ENCODE measurements around the gene ADAR. TPM values are rescaled to one million over a fixed set of nuclear protein-coding genes. Genes with fewer than 3 reads are reported as not detected.

The ADAR gene
- total and polyA plus RNA-seq, 8 donors, result 23.6 to 173 (median 57.7) TPM

DNA sequence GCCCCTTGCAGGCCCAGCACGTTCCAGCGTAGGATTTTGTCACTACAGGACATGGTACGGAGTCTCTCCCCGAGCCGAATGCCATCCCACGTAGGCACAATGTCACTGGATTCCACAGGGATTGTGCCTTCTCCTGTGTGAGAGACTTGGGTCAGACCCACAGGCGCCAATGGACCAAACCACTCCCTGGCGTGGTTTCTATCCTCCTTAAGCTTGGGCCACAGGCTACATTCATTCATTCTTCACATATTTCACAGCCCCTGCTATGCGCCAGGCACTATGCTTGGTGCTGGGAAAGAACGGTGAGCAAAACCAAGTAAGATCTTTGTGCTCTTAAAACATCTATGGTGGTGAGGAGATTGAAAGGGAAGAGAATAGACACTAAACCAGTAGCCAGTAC, 21.8 kb downstream of the ADAR start:
- TF ChIP-seq EP300 (IDR thresholded peaks at IDR 0.05) (no peak), POLR2A (IDR thresholded peaks at IDR 0.05) (no peak), POLR2AphosphoS5 (IDR thresholded peaks at IDR 0.05) (no peak)
- TF ChIP-seq, protein P1, sequence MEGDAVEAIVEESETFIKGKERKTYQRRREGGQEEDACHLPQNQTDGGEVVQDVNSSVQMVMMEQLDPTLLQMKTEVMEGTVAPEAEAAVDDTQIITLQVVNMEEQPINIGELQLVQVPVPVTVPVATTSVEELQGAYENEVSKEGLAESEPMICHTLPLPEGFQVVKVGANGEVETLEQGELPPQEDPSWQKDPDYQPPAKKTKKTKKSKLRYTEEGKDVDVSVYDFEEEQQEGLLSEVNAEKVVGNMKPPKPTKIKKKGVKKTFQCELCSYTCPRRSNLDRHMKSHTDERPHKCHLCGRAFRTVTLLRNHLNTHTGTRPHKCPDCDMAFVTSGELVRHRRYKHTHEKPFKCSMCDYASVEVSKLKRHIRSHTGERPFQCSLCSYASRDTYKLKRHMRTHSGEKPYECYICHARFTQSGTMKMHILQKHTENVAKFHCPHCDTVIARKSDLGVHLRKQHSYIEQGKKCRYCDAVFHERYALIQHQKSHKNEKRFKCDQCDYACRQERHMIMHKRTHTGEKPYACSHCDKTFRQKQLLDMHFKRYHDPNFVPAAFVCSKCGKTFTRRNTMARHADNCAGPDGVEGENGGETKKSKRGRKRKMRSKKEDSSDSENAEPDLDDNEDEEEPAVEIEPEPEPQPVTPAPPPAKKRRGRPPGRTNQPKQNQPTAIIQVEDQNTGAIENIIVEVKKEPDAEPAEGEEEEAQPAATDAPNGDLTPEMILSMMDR (IDR thresholded peaks at IDR 0.05), result no peak
- intact Hi-C loops (cut with DNase I; ENCODE audit: low total_unique reads), result no loop called here
- no peak for DNase-seq
- H3K36me3 ChIP-seq, result peaks cover 90 to 100% (median 100%) of the 10 kb centered on the region in 4 donors
- WGBS, 5 donors, result 85 to 92% (median 87%) methylated on average over 10 of the region's 10 CpGs
- no peak overlapping the region for H3K4me3 ChIP-seq
- H3K4me1 ChIP-seq, result peaks cover 0 to 8% (median 2%) of the 10 kb centered on the region in 4 donors
- H3K27me3 ChIP-seq, result no peaks in the 10 kb centered on the region
- no peak overlapping the region for H3K27ac ChIP-seq
- H3K9me3 ChIP-seq, result no peaks in the 10 kb centered on the region

DNA sequence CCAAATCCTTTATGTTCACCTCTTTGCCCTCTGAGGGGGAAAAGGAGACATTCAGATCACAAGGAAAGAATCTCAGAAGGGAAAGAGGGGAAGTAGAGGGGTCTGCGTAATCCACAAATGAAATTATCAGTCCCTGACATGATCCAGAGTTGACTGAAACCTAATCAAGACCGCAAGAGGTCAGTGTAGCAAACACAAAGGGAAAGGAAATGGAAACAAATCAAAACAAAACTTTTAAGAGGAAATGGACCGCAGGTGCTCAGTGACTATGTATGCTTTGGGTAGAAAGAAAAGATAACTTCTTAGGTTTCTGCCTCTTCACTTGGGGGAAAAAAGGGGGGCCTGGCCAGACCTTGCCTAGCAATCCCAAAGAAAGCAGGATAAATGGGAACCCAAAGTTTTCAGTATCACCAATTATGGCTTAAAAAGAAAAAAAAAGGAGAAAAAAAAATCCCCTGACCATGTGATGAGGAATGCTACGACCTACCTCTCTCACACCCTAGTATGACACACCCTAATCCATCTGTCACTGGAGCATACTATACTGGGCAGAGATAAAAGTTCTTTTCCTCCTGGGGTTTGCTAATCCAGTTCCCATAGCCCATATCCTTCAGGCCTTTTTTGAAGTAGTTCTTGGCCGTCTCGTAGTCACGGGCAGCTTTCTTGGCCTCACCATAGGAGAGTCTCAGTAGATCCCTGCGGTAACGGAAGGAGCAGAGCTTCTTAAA, 23.6 kb downstream of the ADAR start:
- TF ChIP-seq POLR2AphosphoS5 (IDR thresholded peaks at IDR 0.05) (no peak), EP300 (IDR thresholded peaks at IDR 0.05) (no peak), POLR2A (IDR thresholded peaks at IDR 0.05) (no peak)
- TF ChIP-seq, protein P1 (IDR thresholded peaks at IDR 0.05), result no peak
- DNase-seq, result no peak
- Histone ChIP-seq H3K4me1 (peaks cover 0 to 8% (median 0%) of the 10 kb centered on the region in 4 donors), H3K27ac (peak overlapping the region in 1 of 5 donors; percentile 33), H3K4me3 (no peak overlapping the region), H3K36me3 (peaks cover 90 to 100% (median 100%) of the 10 kb centered on the region in 4 donors), H3K27me3 (no peaks in the 10 kb centered on the region), H3K9me3 (no peaks in the 10 kb centered on the region)
- 73 to 81% (median 77%) methylated on average over 9 of the region's 9 CpGs for WGBS, 5 donors
- intact Hi-C loops (cut with DNase I; ENCODE audit: low total_unique reads), result no loop called here

DNA sequence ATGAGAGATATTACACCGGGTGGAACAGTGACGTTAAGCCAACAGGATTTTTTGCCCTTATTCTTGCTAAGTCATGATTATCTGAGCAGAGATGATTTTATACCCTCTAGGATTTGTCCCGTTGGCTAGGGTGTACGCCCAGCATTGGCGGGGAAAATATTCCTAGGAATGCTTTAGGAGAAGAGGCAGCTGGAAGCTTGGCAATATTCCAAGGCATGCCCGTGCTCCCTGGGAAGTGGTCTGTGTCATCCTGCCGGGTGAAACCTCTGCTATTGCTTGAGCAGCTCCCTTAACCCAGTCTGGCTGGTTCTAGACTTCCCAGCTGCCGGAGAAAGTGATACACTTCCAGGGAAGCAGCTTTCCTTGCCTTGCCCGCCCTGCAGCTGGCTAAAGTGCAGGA, 24.2 kb downstream of the ADAR start:
- Histone ChIP-seq H3K9me3 (no peaks in the 10 kb centered on the region), H3K4me3 (no peak overlapping the region), H3K27ac (peak overlapping the region in 1 of 5 donors; percentile 33), H3K4me1 (peaks cover 0 to 8% (median 0%) of the 10 kb centered on the region in 4 donors), H3K27me3 (no peaks in the 10 kb centered on the region), H3K36me3 (peaks cover 84 to 100% (median 100%) of the 10 kb centered on the region in 4 donors)
- no peak for TF ChIP-seq EP300 (IDR thresholded peaks at IDR 0.05)
- TF ChIP-seq, protein P1 (IDR thresholded peaks at IDR 0.05), result no peak
- no peak for TF ChIP-seq POLR2A (IDR thresholded peaks at IDR 0.05)
- no peak for TF ChIP-seq POLR2AphosphoS5 (IDR thresholded peaks at IDR 0.05)
- 54 to 76% (median 69%) methylated on average over 9 of the region's 9 CpGs for WGBS, 5 donors
- peak in 1 of 2 donors; percentile 30 for DNase-seq
- intact Hi-C loops (cut with DNase I; ENCODE audit: low total_unique reads), result no loop called here

DNA sequence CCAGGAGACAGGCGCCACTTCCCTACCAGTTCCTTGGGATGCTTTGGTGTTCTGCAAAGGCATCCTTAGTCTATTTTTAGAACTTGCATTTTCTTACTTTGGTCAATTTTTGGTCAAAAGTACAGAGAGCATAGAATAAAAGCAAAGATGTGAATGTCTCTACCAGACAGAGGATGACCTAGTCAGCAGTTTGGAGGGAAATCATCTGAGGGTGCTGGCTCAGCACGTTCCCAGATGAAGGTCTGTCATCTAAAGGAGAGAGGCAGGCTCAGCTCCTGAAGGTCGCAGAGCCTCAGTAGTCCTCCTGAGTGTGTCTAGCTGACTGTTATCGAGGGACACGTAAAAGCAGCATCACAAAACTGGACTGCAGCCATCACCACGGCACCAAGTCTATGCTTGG, 25.1 kb downstream of the ADAR start:
- Histone ChIP-seq H3K4me3 (no peak overlapping the region), H3K27me3 (no peaks in the 10 kb centered on the region), H3K27ac (peak overlapping the region in 1 of 5 donors; percentile 37), H3K9me3 (no peaks in the 10 kb centered on the region), H3K36me3 (peaks cover 75 to 100% (median 99%) of the 10 kb centered on the region in 4 donors), H3K4me1 (peaks cover 0 to 8% (median 1%) of the 10 kb centered on the region in 4 donors)
- WGBS, 5 donors, result 82 to 93% (median 91%) methylated on average over 6 of the region's 6 CpGs
- TF ChIP-seq, protein P1 (IDR thresholded peaks at IDR 0.05), result no peak
- TF ChIP-seq POLR2AphosphoS5 (IDR thresholded peaks at IDR 0.05), result no peak
- TF ChIP-seq POLR2A (IDR thresholded peaks at IDR 0.05), result no peak
- TF ChIP-seq EP300 (IDR thresholded peaks at IDR 0.05), result no peak
- DNase-seq, result no peak
- intact Hi-C loops (cut with DNase I; ENCODE audit: low total_unique reads), result no loop called here

Data from stomach (tissue), 9 donors.